Coronary artery (tissue), 2 donors: ENCODE measurements around the gene AHCYL2.

Source experiments
- DNase-seq: peaks from one replicate; pipeline ENCODE4 v3.0.0-alpha.2; 2017; ENCODE audit warnings: low spot score
- H3K27ac ChIP-seq, 2 donors: fragments of 200-600 bp; sonication (generic); one replicate each; pipeline ENCODE4 v1.5.1; 2016 to 2019
- H3K4me3 ChIP-seq: fragments of 200-600 bp; sonication (generic); 2 replicates; pipeline ENCODE4 v1.5.1; 2016; ENCODE audit warnings: mild to moderate bottlenecking, moderate library complexity
- TF ChIP-seq, protein P1 (sequence below): fragments of 200-600 bp; sonication (generic); IDR thresholded peaks from one replicate; pipeline ENCODE4 v1.5.1; 2019; ENCODE audit warnings: antibody characterized with exemption

AHCYL2 gene

DNA sequence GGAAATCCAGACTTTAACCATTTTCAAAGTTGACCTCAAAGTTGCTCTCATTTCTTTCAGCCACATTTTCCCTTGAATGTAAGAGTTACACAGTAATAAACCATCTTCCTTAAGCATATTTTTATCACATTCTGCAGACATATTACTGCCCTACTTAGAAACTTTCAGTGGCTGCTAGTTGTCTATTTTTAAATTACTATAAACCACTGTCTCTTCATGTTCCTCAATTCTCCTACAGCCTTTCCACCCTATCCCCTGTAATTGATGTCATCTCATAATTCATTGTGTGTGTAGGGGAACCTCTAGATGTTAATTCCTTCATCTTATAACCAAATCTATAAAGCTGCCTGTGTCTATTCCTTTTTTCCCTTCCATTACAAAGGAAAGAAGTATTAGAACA lies 131.3 kb downstream of the AHCYL2 start:
- TF ChIP-seq, protein P1, sequence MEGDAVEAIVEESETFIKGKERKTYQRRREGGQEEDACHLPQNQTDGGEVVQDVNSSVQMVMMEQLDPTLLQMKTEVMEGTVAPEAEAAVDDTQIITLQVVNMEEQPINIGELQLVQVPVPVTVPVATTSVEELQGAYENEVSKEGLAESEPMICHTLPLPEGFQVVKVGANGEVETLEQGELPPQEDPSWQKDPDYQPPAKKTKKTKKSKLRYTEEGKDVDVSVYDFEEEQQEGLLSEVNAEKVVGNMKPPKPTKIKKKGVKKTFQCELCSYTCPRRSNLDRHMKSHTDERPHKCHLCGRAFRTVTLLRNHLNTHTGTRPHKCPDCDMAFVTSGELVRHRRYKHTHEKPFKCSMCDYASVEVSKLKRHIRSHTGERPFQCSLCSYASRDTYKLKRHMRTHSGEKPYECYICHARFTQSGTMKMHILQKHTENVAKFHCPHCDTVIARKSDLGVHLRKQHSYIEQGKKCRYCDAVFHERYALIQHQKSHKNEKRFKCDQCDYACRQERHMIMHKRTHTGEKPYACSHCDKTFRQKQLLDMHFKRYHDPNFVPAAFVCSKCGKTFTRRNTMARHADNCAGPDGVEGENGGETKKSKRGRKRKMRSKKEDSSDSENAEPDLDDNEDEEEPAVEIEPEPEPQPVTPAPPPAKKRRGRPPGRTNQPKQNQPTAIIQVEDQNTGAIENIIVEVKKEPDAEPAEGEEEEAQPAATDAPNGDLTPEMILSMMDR, result no peak
- DNase-seq, result no peak
- Histone ChIP-seq H3K4me3 (no peak overlapping the region), H3K27ac (no peak overlapping the region)

DNA sequence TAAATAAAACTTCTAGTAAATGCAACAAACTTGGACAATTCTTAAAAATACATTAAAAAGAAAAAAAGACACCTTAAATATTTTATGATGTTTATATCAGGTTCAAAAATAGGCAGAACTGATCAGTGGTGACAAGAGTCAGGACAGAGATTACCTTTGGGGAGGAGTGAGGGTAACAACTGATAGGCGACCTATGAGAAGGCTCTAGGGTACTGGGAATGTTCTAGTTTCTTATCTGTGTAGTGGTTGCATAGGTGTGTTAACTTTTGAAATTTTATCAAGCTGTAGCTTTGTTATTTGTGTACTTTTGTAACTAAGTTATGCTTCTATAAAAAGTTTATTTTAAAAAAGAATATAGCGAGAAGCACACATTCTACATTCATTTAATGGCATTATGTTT lies 134.3 kb downstream of the AHCYL2 start:
- DNase-seq, result no peak
- H3K27ac ChIP-seq, result no peak overlapping the region
- TF ChIP-seq, protein P1, result no peak
- no peak overlapping the region for H3K4me3 ChIP-seq

DNA sequence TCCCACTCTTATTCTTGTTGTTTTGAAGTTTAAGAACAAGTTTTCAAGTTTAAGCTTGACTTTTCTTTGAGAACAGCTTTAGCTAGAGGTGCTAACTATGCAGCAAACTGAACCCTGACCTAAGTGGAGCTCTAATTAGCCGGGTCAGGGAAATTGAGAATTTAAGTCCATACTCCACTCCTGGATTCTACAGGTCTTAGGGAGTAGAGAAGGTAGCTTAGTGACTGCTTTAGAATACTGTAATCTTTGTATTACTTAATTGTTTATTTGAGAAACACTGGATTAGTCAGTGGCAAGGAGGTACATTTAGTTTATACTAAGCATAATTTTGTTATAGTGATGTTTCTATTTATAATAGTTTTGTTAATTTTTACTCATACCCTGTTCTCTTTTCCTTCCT lies 134.8 kb downstream of the AHCYL2 start:
- TF ChIP-seq, protein P1, result no peak
- H3K4me3 ChIP-seq, result no peak overlapping the region
- no peak overlapping the region for H3K27ac ChIP-seq
- DNase-seq, result no peak

DNA sequence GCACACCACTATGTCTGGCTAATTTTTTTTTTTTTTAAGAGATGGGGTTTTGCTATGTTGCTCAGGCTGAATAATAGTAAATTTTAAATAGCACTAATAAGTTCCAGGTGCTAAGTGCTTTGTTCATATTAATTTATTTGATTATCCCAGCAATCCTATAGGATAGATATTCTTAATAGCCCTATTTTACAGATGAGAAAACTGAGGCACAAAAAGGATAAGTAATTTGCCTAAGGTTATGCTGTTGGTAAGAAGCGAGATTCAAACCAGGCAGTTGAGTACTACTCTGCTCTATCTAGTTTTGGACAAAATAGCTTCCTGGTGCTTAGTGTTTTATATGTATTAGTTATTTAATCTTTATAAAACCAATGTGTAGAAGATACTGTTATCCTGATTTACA lies 136.9 kb downstream of the AHCYL2 start:
- TF ChIP-seq, protein P1, result no peak
- no peak overlapping the region for H3K4me3 ChIP-seq
- DNase-seq, result no peak
- H3K27ac ChIP-seq, result no peak overlapping the region

DNA sequence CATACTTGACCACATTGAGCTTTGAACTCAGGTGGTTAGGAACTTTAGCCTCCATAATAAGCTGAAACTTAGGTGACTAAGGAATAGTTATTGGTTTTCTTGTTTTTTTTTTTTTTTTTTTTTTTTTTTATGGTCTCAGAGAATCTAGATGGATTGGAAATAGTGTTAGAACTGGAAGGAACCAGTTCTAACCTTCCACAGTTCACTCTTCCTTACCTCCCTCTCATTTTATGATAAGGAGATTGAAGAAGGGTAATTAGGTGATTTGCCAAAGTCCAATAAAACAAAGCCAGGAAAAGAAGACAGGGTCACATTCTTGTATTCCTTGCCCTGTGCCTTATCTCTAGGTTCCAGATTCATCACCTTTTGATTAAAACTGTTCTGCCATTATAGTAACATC lies 137.7 kb downstream of the AHCYL2 start:
- H3K27ac ChIP-seq, result no peak overlapping the region
- H3K4me3 ChIP-seq, result no peak overlapping the region
- TF ChIP-seq, protein P1, result no peak
- no peak for DNase-seq

DNA sequence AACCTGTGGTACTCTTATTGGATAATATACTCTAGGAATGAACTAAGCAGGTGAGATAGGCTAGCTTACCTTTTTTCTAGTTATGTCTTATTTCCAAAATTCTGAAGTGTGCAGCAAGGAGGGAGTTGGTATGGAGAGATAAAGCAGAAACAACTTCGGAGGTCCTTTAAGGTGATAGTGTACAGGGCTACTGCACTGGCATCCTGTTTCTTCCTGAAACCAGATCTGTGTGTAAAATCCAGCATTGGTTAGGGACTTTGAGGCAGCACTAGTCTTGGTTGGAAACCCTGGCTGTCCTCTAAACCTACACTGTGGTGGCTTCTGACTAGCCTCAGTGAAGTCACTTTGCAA lies 142.5 kb downstream of the AHCYL2 start:
- TF ChIP-seq, protein P1, result no peak
- H3K27ac ChIP-seq, result no peak overlapping the region
- no peak for DNase-seq
- no peak overlapping the region for H3K4me3 ChIP-seq

DNA sequence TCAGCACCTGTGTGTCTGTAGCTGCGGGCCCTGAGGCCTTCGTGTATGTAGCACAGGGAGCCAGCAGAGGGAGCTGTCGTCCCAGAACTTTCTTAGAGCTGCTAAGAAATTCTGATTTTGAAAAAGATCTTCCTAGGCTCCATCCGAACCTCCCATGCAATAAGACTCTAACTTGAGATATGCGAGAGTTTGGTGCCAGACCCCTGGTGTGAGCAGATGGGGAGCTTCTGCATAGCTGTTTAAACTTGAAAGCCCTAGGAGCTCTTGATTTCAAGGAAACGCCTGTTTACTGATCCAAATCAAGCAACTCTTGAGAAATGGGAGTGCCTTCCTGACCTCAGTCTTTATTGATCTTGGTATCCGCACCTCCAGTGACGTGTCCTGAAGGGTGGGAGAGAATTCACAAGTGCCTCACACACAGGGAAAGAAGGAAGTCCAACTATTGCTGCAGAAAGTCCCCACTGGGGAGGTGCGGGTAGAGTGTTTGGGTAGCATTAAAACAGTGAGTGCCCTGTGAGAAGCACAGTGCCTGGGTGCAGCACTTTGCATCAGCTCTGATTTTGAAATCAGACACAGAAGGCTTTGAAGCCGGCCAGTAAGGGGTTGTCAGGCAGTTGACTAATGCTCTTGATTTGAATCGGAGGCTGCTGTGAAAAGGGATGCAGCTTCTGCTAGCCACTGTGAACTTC lies 143.0 kb downstream of the AHCYL2 start:
- H3K27ac ChIP-seq, result no peak overlapping the region
- no peak for DNase-seq
- TF ChIP-seq, protein P1, result peak; percentile 74
- H3K4me3 ChIP-seq, result peak overlapping the region; percentile 22
